ENCODE measurements around the gene PMPCA.
"Not testable (repeated sequence)": the region's sequence is repeated elsewhere in the genome, so short reads cannot be mapped to it uniquely, and the experiment has no call there.

PMPCA gene

GRCh38 chr9:136416427-136416826 is 6.0 kb downstream of the PMPCA start:
- DNase-seq: no peak

GRCh38 chr9:136416914-136417313 is 6.5 kb downstream of the PMPCA start:
- no peak for DNase-seq

- DNase-seq: no peak
Observed at GRCh38 chr9:136418182-136419091, 8.0 kb downstream of the PMPCA start.

- no peak for DNase-seq
Observed at GRCh38 chr9:136419092-136419420, 8.6 kb downstream of the PMPCA start.

GRCh38 chr9:136421791-136422190 is 11.3 kb downstream of the PMPCA start:
- DNase-seq: no peak

- no peak for DNase-seq
Observed at GRCh38 chr9:136422876-136423275, 12.4 kb downstream of the PMPCA start.

DNA sequence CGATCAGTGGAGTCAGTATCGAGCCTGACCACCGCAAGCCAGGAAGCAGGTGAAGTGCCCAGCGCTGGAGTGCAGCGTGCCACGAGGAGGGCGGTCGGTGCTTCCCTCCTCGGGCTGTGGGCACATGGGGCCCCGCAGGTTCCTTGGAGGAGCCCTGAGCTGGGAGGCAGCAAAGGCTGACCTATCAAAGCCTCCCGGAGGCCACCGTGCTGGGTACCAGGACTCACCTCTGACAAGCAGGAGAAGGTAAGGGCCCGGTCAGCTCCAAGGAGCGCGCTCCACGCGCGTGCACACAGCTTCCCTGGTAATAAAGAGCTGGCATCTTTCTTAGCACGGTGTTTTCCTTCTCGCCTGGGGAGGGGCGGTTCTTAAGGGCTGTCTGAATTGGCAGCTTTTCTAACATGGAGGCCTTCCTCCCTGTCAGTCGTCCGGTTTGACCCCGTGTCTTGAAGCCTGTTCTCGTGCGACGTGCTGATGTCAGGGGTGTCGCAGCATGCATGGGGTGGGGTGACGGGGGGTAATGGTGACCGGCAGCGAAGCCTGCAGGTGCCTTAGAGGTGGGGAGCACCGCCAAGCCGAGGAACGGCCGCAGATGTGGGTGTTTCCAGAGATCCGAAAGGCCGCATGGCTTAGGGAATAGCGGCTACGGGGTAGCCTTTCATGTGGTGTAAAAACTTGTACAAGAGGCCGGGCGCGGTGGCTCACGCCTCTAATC is 13.1 kb downstream of the PMPCA start:
- no peak for DNase-seq

GRCh38 chr9:136424750-136425362 is 14.4 kb downstream of the PMPCA start:
- no peak for DNase-seq

- DNase-seq: not testable (repeated sequence)
Observed at GRCh38 chr9:136425367-136425766, 14.9 kb downstream of the PMPCA start.

- DNase-seq: no peak
Observed at GRCh38 chr9:136426787-136427186, 16.3 kb downstream of the PMPCA start.

DNA sequence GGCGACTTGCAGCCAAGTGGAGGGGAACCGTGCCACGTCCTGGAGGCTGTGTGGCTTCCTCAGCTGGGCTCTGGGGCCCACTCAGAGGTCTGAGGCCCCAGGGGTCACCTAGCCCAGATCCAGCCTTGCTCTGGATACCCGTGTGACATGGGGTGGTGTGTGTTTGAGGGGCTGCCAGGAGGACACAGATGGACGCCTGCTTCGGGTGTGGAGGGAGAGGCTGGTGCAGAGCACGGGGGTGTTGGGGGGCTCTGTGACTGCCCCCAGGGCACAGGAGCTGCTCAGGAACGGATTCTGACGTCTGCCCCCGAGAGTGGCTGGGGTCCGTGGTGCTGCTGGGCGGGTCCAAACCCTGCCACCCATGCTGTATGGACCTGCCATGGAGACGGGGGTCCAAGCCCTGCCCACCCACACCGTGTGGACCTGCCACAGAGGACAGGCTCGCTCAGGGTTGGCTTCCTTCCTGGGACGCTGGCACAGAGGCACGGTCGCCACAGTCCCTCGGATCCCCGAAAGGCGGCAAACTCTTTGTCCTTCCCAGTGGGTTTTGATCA is 18.7 kb downstream of the PMPCA start:
- no peak for DNase-seq

- no peak for DNase-seq
Observed at GRCh38 chr9:136429683-136430491, 19.4 kb downstream of the PMPCA start.

DNA sequence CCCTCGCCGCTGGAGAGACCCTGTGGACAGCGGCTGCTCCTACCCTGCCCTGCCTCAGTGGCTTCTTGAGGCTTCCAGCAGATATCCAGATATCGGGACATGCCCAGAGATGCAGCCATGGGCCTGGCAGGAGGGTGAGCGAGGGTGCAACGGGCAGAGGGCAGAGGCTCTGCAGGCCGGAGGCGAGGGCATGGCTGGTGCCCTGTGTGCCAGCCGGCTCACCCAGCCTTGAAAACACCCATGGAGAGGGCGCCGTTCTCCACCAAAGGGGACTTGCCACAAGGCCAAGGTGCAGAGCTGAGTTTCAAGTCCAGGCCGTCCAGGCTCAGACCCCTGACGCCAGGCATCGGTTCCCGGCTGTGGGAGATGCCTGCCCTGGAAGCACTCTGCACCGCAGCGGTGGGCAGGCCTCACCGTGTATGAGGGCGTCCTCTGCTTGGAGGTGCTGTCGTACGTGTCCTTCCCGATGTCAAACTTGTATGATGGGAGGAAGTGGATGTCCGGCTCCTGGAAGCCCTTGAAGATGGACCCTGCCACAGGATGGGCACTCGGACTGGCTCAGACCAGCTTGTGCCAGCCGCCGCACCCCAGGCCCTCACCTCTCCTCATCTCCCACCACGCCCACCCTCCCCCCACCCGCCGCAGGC is 20.3 kb downstream of the PMPCA start:
- DNase-seq: no peak

DNA sequence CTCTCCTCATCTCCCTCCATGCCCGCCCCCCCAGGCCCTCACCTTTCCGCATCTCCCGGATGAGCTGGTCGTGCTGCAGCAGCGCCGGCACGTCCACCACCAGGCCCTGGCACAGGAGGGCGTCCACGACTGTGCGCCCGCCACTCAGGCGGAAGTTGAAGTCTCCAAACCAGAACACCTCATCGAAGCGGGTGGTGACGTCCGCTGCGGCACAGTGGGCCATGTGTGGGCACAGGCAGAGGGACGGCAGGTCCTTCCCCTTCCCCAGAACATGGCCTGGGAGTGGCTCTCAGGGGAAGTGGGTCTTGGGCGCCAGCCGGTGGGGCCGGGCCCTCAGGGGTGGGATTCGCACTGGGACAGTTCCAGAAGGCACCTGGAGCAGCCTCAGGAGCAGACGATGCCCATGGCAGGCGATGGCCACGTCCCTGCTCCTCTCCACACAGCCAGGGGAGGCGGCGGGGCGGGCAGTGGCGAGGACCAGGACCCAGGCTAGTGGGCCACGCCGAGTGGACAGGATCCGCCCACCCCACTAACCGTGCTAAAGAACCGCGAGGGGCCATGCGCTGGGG is 21.4 kb downstream of the PMPCA start:
- DNase-seq: no peak

DNA sequence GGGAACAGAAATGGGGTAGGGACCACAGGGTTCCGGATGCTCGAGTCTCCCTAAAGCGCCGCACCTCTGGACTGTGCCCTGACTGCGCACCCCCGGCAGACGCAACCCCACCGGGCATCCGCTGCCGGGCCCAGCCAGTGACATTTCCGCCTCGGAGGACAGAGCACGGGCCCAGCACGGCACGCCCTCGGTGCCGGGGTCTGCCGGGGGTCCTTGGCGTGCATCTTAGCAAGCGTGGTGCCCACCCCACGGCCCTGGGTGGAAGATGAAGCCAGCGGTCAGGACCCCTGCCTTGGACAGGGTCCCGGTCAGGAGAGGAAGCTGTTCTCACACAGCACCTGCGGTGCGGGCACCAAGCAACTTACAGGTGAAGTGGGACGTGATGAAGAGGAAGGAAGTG is 22.1 kb downstream of the PMPCA start:
- no peak for DNase-seq

DNA sequence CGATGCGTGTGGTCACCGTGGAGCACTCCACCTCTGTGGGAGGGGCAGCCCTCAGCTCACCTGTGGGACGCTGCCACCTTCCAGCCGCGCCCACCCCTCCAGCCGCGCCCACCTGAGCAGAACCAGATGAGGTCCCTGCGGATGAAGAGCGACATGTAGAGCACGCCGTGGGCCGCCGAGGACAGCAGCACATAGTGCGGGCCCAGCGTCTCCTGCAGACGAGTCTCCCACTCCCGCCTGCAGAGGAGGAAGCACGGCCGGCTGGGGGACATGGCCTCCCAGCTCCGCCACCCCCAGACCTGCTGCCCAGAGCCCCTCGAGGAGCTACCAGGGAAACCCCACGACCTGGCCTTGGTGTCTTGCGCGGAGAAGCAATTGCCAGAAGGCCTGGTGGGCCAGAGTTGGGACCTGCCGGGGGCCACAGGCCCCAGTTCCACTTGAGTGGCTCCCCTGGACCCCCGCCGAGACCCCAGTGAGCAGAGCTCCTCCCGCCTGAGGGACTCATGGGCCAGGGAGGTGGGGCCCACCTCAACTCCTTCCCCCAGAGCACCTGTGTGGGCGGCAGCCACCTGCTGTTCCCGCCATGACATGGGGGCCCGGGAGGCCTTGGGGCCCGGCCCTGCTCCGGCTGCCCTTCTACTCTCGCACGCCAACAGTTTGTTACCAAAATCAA is 22.7 kb downstream of the PMPCA start:
- no peak for DNase-seq

- no peak for DNase-seq
Observed at GRCh38 chr9:136433849-136434579, 23.6 kb downstream of the PMPCA start.

DNA sequence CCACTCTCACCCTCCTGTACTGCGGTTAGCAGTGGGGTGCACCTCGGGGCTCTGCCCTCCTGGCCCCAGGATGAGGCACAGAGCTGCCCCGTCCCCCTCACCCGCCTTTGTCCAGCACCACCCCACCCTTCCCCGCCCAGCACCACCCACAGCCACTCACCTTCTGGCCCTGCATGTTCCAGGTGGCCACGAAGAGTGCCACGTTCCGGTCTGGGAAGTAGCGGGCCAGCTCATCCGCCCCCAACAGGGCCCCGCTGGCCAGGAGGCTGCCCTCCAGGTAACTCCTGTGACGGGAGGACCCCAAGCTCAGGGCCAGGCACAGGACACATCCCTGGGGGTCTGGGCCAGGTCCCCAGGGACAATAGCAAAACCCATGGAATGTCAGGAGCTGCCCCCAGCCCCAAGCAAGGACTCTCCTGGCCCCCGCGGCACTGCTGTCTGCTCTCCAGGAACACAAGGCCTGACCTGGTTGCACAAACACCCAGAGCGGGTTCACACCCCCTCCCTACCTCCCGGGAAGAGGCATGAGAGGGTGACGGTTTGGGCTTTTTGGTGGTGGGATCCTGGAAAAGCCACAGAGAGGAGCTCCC is 24.2 kb downstream of the PMPCA start:
- DNase-seq: no peak

- no peak for DNase-seq
Observed at GRCh38 chr9:136436055-136436634, 25.7 kb downstream of the PMPCA start.

DNA sequence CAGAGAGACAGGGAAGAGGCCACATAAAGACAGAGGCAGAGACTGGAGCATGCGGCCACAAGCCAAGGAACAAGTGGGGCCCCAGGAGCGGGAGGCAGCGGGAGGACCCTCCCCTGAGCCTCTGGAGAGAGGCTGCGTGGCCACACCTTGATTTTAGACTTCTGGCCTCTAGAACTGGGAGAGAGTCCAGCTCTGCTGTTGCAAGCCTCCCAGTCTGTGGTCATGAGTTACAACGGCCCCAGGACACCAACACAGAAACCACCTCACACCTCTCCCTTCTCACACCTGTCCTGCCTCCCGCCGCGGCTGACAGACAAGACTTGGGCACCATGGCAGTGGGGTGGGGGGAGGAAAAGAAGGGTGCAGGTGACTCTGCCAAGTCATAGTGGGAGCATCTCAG is 27.0 kb downstream of the PMPCA start:
- DNase-seq: no peak

All from CD4-positive, alpha-beta T cell treated with Interleukin-15 for 1 hour (primary cell).